ELR (cell line): Measurements from ENCODE around the gene EFCAB9.
"Not testable (repeated sequence)": the region's sequence is repeated elsewhere in the genome, so short reads cannot be mapped to it uniquely, and the experiment has no call there.

Experiments
- DNase-seq: peaks from one replicate; pipeline ENCODE4 v3.0.0-alpha.2; 2015; ENCODE audit warnings: low read depth

EFCAB9 gene

GRCh38 chr5:172188893-172189692 is 4.9 kb upstream of the EFCAB9 start:
- no peak for DNase-seq

GRCh38 chr5:172189693-172190296 is 4.2 kb upstream of the EFCAB9 start:
- no peak for DNase-seq

GRCh38 chr5:172194985-172195774 is 1.2 kb downstream of the EFCAB9 start:
- DNase-seq = no peak

- not testable (repeated sequence) for DNase-seq
Measured at GRCh38 chr5:172197775-172198174, 3.8 kb downstream of the EFCAB9 start.

GRCh38 chr5:172199446-172199845 is 5.5 kb downstream of the EFCAB9 start:
- no peak for DNase-seq

- DNase-seq = no peak
Measured at GRCh38 chr5:172200476-172200875, 6.5 kb downstream of the EFCAB9 start.

- DNase-seq = not testable (repeated sequence)
Measured at GRCh38 chr5:172205984-172206383, 12.0 kb downstream of the EFCAB9 start.

- no peak for DNase-seq
Measured at GRCh38 chr5:172207511-172207910, 13.5 kb downstream of the EFCAB9 start.

GRCh38 chr5:172209714-172210113 is 15.7 kb downstream of the EFCAB9 start:
- no peak for DNase-seq

GRCh38 chr5:172211676-172212075 is 17.7 kb downstream of the EFCAB9 start:
- no peak for DNase-seq

GRCh38 chr5:172213126-172213525 is 19.2 kb downstream of the EFCAB9 start:
- no peak for DNase-seq

GRCh38 chr5:172216345-172216744 is 22.4 kb downstream of the EFCAB9 start:
- DNase-seq = no peak

GRCh38 chr5:172219296-172219695 is 25.3 kb downstream of the EFCAB9 start:
- no peak for DNase-seq

GRCh38 chr5:172223901-172224873 is 30.2 kb downstream of the EFCAB9 start:
- DNase-seq = no peak

GRCh38 chr5:172224996-172225395 is 31.0 kb downstream of the EFCAB9 start:
- no peak for DNase-seq

- DNase-seq = no peak
Measured at GRCh38 chr5:172229904-172230303, 35.9 kb downstream of the EFCAB9 start.

GRCh38 chr5:172234031-172234430 is 40.1 kb downstream of the EFCAB9 start:
- no peak for DNase-seq

GRCh38 chr5:172235132-172235780 is 41.3 kb downstream of the EFCAB9 start:
- DNase-seq = no peak

GRCh38 chr5:172235827-172236736 is 42.1 kb downstream of the EFCAB9 start:
- peak; percentile 15 for DNase-seq

- no peak for DNase-seq
Measured at GRCh38 chr5:172238334-172238733, 44.4 kb downstream of the EFCAB9 start.
